WTC11 (cell line): ENCODE measurements around the gene ARHGAP6.

Source experiments
- ATF1 ChIP-seq: sonication (generic); formaldehyde crosslinking; IDR thresholded peaks from 2 replicates; pipeline ENCODE4 v1.8.1; 2023; ENCODE audit warnings: mild to moderate bottlenecking, moderate library complexity, missing genetic modification reagents
- CREB1 ChIP-seq: sonication (generic); formaldehyde crosslinking; IDR thresholded peaks from 2 replicates; pipeline ENCODE4 v1.8.0; 2023; ENCODE audit warnings: mild to moderate bottlenecking, missing genetic modification reagents
- CTCF ChIP-seq: fragments of 200-600 bp; IDR thresholded peaks from 2 replicates; pipeline ENCODE4 v1.8.0; 2022; ENCODE audit warnings: antibody characterized with exemption
- FOXP4 ChIP-seq: sonication (generic); formaldehyde crosslinking; IDR thresholded peaks from 2 replicates; pipeline ENCODE4 v1.8.0; 2022; ENCODE audit warnings: mild to moderate bottlenecking, missing genetic modification reagents
- IRF2 ChIP-seq: sonication (generic); formaldehyde crosslinking; IDR thresholded peaks from 2 replicates; pipeline ENCODE4 v1.8.0; 2022; ENCODE audit warnings: low read depth, missing genetic modification reagents, borderline replicate concordance
- JUN ChIP-seq: sonication (generic); formaldehyde crosslinking; IDR thresholded peaks from 2 replicates; pipeline ENCODE4 v1.8.0; 2023; ENCODE audit warnings: mild to moderate bottlenecking, missing genetic modification reagents
- OVOL2 ChIP-seq: fragments of 250-450 bp; sonication (Bioruptor Pico); IDR thresholded peaks from 2 replicates; pipeline ENCODE4 v1.9.0; 2021; ENCODE audit warnings: mild to moderate bottlenecking, borderline replicate concordance
- SP1 ChIP-seq: sonication (generic); formaldehyde crosslinking; conservative IDR thresholded peaks from 2 replicates; pipeline ENCODE4 v1.8.1; 2022; ENCODE audit warnings: missing genetic modification reagents
- STAT6 ChIP-seq: sonication (generic); formaldehyde crosslinking; conservative IDR thresholded peaks from 2 replicates; pipeline ENCODE4 v1.8.1; 2023; ENCODE audit warnings: mild to moderate bottlenecking, low read depth, missing genetic modification reagents, moderate library complexity
- ZNF219 ChIP-seq: sonication (generic); formaldehyde crosslinking; IDR thresholded peaks from 2 replicates; pipeline ENCODE4 v1.8.0; 2023; ENCODE audit warnings: missing genetic modification reagents, mild to moderate bottlenecking, borderline replicate concordance
- ZNF396 ChIP-seq: fragments of 250-450 bp; sonication (Bioruptor Pico); IDR thresholded peaks from 2 replicates; pipeline ENCODE4 v1.8.0; 2021; ENCODE audit warnings: mild to moderate bottlenecking, moderate library complexity, borderline replicate concordance
- ZNF423 ChIP-seq: fragments of 250-450 bp; sonication (Bioruptor Pico); IDR thresholded peaks from 2 replicates; pipeline ENCODE4 v2.1.2; 2022; ENCODE audit warnings: mild to moderate bottlenecking, moderate library complexity

GRCh38 chrX:11365426-11365825 lies 300.3 kb downstream of the ARHGAP6 start:
- no peak for TF ChIP-seq IRF2
- TF ChIP-seq ZNF219: no peak
- TF ChIP-seq CTCF: no peak
- no peak for TF ChIP-seq FOXP4
- TF ChIP-seq CREB1 (CRISPR knock-in tag): no peak
- TF ChIP-seq ATF1 (CRISPR knock-in tag): no peak
- no peak for TF ChIP-seq ZNF423
- TF ChIP-seq SP1 (CRISPR knock-in tag): no peak
- TF ChIP-seq STAT6 (CRISPR knock-in tag): no peak
- TF ChIP-seq JUN (CRISPR knock-in tag): no peak
- no peak for TF ChIP-seq ZNF396 (CRISPR knock-in tag)
- no peak for TF ChIP-seq OVOL2 (CRISPR knock-in tag)
